Adrenal gland (tissue), 12 donors: ENCODE measurements around the gene SEMA3E. TPM values are rescaled to one million over a fixed set of nuclear protein-coding genes. Genes with fewer than 3 reads are reported as not detected.

Experiments used
- DNase-seq, 7 donors: peaks; one replicate each; pipeline ENCODE4 v3.0.0-alpha.2; 2019 to 2020
- H3K27ac ChIP-seq, 5 donors: fragments of 200-600 bp; sonication (generic) in 4 of 5; 1 replicate in 3 of 5; 2 replicates in 2 of 5; pipeline versions ENCODE4 v1.5.1 to v1.8.0; 2016 to 2020; ENCODE audit warnings: mild to moderate bottlenecking in 1 of 5
- H3K27me3 ChIP-seq: fragments of 200-600 bp; 2 replicates; pipeline ENCODE4 v1.8.0; 2021
- H3K36me3 ChIP-seq, 2 donors: fragments of 200-600 bp; replicated peaks in 1 of 2; 1 replicate in 1 of 2; 2 replicates in 1 of 2; pipeline versions ENCODE4 v1.5.1 to v1.8.0; 2018 to 2022
- H3K4me1 ChIP-seq, 2 donors: fragments of 200-600 bp; replicated peaks in 1 of 2; 1 replicate in 1 of 2; 2 replicates in 1 of 2; pipeline versions ENCODE4 v1.5.1 to v1.8.0; 2018 to 2021
- H3K4me3 ChIP-seq, 4 donors: fragments of 200-600 bp; sonication (generic) in 3 of 4; one replicate each; pipeline ENCODE4 v1.5.1; 2016 to 2018
- H3K9me3 ChIP-seq, 3 donors: fragments of 200-600 bp; sonication (generic) in 1 of 3; replicated peaks in 1 of 3; 1 replicate in 2 of 3; 2 replicates in 1 of 3; pipeline versions ENCODE4 v1.5.1 to v1.8.0; 2016 to 2021
- POLR2A ChIP-seq, 2 donors: fragments of 450-650 bp; IDR thresholded peaks; one replicate each; pipeline ENCODE4 v1.6.1; 2017; ENCODE audit warnings: antibody characterized with exemption in 2 of 2, mild to moderate bottlenecking in 2 of 2, moderate library complexity in 1 of 2
- WGBS, 4 donors: extraction: QIAGEN DNeasy Blood & Tissue Kit in 2 of 4; methylation state at CpG; one replicate each; pipeline versions ENCODE4 v1.1.5 to v1.1.7; 2013 to 2017; 5-methylcytosine and 5-hydroxymethylcytosine counted together
- intact Hi-C, 2 donors: fragments of 100-400 bp; cut with DNase I; formaldehyde crosslinking; loops; one replicate each; pipeline versions ENCODE4 v1.14.1 to v1.15.0; 2022 to 2023
- polyA plus RNA-seq, 3 donors: library from polyadenylated mRNA; stranded (reverse); fragments of 200-250 nt in 2 of 3; fragments of 350-450 nt in 1 of 3; fragmentation: Illumina TruSeq in 1 of 3; extraction: RNeasy Lipid Tissue Mini Kit (QIAGEN cat#74804) in 1 of 3; gene quantifications; one replicate each; pipeline ENCODE4 v1.2.3, GENCODE V29; 2013 to 2014
- total RNA-seq, 9 donors: library from RNA; depleted of rRNA in 4 of 9; stranded (reverse); fragments of >200 nt in 4 of 9; fragments of 120-200 nt in 1 of 9; fragmentation: NEBNext Ultra II Directional in 1 of 9; extraction: Animal tissue kit (Norgen Biotek cat#: 25700) in 1 of 9; gene quantifications; one replicate each; pipeline versions ENCODE4 v1.1.0 to v1.2.4, GENCODE V29; 2013 to 2023
- TF ChIP-seq, protein P1 (sequence below), 6 experiments: fragments of 450-650 bp in 4 of 6; fragments of 200-600 bp in 2 of 6; sonication (generic) in 1 of 6; IDR thresholded peaks; 1 replicate in 5 of 6; 2 replicates in 1 of 6; pipeline versions ENCODE4 v1.5.1 to v1.8.0; 2016 to 2021; ENCODE audit warnings: antibody characterized with exemption in 6 of 6, mild to moderate bottlenecking in 2 of 6, moderate library complexity in 1 of 6
- donor health status: healthy with polysubstance abuse.
- donor health status: Bipolar disorder and iron deficiency.
- donor health status: DM: yes; HTN: yes; CAD: no.
- donor health status: DM: no; HTN: no; CAD: no.
- donor health status: DM: no; HTN: no; CAD: no.
- donor health status: DM: yes; HTN: yes; CAD: no.

Gene SEMA3E
- total and polyA plus RNA-seq, 12 donors: 0.09 to 0.58 (median 0.16) TPM; not detected in 4

DNA sequence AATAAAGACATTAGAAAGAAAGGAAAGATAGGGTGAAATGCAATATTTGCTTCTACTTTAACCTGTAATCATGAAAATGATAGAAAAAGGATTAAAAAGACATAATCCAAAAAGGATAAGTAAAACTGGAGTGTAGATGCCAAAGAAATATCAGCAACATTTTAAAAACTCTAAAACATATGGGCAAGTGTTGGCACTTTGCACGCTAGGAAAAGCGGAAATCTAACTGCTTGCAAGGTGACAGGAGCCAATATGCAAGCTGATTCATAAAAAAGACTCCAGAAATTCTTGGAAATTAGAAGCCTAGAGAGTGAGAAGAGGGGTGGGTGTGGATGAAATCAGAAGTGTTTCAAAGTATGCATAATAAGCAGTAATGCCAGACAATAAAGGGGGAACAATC, 161.1 kb downstream of the SEMA3E start:
- H3K27ac ChIP-seq: no peak overlapping the region
- TF ChIP-seq, protein P1, sequence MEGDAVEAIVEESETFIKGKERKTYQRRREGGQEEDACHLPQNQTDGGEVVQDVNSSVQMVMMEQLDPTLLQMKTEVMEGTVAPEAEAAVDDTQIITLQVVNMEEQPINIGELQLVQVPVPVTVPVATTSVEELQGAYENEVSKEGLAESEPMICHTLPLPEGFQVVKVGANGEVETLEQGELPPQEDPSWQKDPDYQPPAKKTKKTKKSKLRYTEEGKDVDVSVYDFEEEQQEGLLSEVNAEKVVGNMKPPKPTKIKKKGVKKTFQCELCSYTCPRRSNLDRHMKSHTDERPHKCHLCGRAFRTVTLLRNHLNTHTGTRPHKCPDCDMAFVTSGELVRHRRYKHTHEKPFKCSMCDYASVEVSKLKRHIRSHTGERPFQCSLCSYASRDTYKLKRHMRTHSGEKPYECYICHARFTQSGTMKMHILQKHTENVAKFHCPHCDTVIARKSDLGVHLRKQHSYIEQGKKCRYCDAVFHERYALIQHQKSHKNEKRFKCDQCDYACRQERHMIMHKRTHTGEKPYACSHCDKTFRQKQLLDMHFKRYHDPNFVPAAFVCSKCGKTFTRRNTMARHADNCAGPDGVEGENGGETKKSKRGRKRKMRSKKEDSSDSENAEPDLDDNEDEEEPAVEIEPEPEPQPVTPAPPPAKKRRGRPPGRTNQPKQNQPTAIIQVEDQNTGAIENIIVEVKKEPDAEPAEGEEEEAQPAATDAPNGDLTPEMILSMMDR (IDR thresholded peaks at IDR 0.05): no peak
- no peak for TF ChIP-seq POLR2A (IDR thresholded peaks at IDR 0.05)
- no peaks in the 10 kb centered on the region for H3K36me3 ChIP-seq
- no peaks in the 10 kb centered on the region for H3K27me3 ChIP-seq
- WGBS, 4 donors: 84 to 91% (median 87%) methylated on average over 2 of the region's 2 CpGs
- H3K4me3 ChIP-seq: no peak overlapping the region
- no peaks in the 10 kb centered on the region for H3K9me3 ChIP-seq
- DNase-seq: no peak
- H3K4me1 ChIP-seq: no peaks in the 10 kb centered on the region
- intact Hi-C loops: no loop called here

DNA sequence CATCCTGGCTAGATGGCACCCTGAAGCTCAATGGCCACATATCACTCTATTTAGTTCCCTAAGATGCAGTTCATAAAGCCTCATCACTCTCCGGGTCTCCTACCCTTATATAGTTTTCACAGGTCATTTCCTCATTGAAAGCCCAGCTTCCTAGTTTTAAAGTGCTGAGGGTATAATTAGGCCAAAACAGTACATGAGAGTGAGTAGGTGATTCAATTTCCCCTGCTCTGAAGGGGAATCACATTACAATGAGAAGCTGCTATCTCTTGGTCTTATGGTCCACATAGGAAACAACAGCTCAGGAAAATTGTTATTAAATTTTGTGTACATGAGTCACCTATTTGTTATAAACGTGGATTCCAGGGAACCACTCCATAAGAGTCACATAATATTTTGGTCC, 162.0 kb downstream of the SEMA3E start:
- H3K27ac ChIP-seq: no peak overlapping the region
- intact Hi-C loops: no loop called here

DNA sequence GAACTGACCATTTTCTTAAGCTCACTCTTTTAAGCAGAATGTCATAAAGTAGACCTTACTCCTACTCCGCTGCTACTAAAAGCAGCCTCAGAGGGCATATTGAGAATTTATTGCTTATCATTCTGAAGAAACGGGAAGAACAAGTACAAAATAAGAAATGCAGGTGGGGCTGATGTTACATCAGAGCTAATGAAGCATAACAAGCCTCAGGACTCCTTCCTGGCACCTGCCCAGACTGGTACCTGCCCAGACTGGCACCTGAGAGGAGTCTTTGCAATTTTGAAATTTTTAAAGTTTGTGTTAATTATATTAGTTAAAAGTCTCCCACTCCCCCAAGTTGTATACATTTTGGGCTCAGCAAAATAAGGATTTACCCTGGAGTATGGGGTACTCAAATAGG, 162.4 kb downstream of the SEMA3E start:
- DNase-seq: no peak
- Histone ChIP-seq H3K4me3 (no peak overlapping the region), H3K36me3 (no peaks in the 10 kb centered on the region), H3K9me3 (no peaks in the 10 kb centered on the region), H3K27me3 (no peaks in the 10 kb centered on the region), H3K4me1 (no peaks in the 10 kb centered on the region), H3K27ac (no peak overlapping the region)
- intact Hi-C loops: no loop called here
- TF ChIP-seq, protein P1 (IDR thresholded peaks at IDR 0.05): no peak
- TF ChIP-seq POLR2A (IDR thresholded peaks at IDR 0.05): no peak
- WGBS, 4 donors: 60 to 64% (median 60%) methylated on average over 2 of the region's 2 CpGs

More for the DNA sequence above, 162.0 kb downstream of the SEMA3E start:
- WGBS, 4 donors: 45 to 62% (median 51%) methylated on average over 2 of the region's 2 CpGs
- Histone ChIP-seq H3K4me1 (no peaks in the 10 kb centered on the region), H3K36me3 (no peaks in the 10 kb centered on the region), H3K27me3 (no peaks in the 10 kb centered on the region), H3K4me3 (no peak overlapping the region), H3K9me3 (no peaks in the 10 kb centered on the region)
- DNase-seq: no peak
- no peak for TF ChIP-seq POLR2A (IDR thresholded peaks at IDR 0.05)
- TF ChIP-seq, protein P1 (IDR thresholded peaks at IDR 0.05): no peak

DNA sequence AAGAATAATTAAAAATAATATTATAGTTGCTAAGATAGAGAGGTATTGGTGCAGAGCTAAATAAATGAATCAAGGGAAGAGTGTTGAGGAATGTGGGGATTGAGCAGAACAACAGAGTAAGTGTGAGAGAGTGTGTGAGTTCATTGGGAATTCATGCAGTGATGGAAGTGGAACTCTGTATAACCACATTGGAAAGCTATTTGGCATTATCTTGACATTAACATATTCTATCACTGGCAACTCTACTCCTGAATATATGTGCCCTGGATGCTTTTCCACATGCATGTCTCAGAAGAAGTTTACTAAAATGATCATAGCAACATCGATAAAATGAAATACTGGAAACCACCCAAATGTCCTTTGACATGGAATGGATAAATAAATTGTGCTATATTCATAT, 164.1 kb downstream of the SEMA3E start:
- WGBS, 4 donors: 61 to 72% (median 63%) methylated on average over 1 of the region's 1 CpG
- DNase-seq: no peak
- H3K27ac ChIP-seq: no peak overlapping the region
- TF ChIP-seq POLR2A (IDR thresholded peaks at IDR 0.05): no peak
- TF ChIP-seq, protein P1 (IDR thresholded peaks at IDR 0.05): no peak
- H3K4me3 ChIP-seq: no peak overlapping the region
- H3K9me3 ChIP-seq: no peaks in the 10 kb centered on the region
- H3K27me3 ChIP-seq: no peaks in the 10 kb centered on the region
- no peaks in the 10 kb centered on the region for H3K36me3 ChIP-seq
- intact Hi-C loops: no loop called here
- no peaks in the 10 kb centered on the region for H3K4me1 ChIP-seq
